Peyer's patch (tissue), 4 donors: ENCODE data around the gene TTC14.

Source experiments
- POLR2A ChIP-seq, 2 donors: fragments of 450-650 bp; IDR thresholded peaks; one replicate each; pipeline ENCODE4 v1.5.1; 2017; ENCODE audit warnings: antibody characterized with exemption in 2 of 2, mild to moderate bottlenecking in 2 of 2, moderate library complexity in 2 of 2
- TF ChIP-seq, protein P1 (sequence below), 6 experiments: fragments of 450-650 bp in 4 of 6; fragments of 200-600 bp in 2 of 6; sonication (generic) in 1 of 6; IDR thresholded peaks; one replicate each; pipeline ENCODE4 v1.5.1; 2017 to 2019; ENCODE audit warnings: antibody characterized with exemption in 6 of 6, mild to moderate bottlenecking in 3 of 6, moderate library complexity in 1 of 6

DNA sequence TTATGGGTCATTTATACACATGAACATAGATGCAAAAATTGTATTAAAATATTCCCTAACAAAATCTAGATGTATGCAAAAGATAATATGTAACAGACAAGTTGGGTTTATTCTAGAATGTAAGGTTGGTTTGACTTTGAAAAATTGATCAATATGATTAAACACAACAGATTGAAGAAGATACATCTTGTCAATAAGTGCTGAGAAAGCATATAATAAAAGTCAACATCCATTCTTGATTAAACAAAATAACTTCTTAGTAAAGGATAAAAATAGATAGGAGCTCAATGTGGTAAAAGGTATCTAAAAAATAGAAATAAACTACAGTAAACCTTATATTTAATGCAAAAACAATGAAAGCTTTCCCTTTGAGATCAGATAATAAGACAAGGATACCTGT is 39.0 kb downstream of the TTC14 start:
- TF ChIP-seq, protein P1, sequence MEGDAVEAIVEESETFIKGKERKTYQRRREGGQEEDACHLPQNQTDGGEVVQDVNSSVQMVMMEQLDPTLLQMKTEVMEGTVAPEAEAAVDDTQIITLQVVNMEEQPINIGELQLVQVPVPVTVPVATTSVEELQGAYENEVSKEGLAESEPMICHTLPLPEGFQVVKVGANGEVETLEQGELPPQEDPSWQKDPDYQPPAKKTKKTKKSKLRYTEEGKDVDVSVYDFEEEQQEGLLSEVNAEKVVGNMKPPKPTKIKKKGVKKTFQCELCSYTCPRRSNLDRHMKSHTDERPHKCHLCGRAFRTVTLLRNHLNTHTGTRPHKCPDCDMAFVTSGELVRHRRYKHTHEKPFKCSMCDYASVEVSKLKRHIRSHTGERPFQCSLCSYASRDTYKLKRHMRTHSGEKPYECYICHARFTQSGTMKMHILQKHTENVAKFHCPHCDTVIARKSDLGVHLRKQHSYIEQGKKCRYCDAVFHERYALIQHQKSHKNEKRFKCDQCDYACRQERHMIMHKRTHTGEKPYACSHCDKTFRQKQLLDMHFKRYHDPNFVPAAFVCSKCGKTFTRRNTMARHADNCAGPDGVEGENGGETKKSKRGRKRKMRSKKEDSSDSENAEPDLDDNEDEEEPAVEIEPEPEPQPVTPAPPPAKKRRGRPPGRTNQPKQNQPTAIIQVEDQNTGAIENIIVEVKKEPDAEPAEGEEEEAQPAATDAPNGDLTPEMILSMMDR (IDR thresholded peaks at IDR 0.05): no peak
- TF ChIP-seq POLR2A (IDR thresholded peaks at IDR 0.05): no peak
